ENCODE results near the gene PANX3.

The PANX3 gene

DNA sequence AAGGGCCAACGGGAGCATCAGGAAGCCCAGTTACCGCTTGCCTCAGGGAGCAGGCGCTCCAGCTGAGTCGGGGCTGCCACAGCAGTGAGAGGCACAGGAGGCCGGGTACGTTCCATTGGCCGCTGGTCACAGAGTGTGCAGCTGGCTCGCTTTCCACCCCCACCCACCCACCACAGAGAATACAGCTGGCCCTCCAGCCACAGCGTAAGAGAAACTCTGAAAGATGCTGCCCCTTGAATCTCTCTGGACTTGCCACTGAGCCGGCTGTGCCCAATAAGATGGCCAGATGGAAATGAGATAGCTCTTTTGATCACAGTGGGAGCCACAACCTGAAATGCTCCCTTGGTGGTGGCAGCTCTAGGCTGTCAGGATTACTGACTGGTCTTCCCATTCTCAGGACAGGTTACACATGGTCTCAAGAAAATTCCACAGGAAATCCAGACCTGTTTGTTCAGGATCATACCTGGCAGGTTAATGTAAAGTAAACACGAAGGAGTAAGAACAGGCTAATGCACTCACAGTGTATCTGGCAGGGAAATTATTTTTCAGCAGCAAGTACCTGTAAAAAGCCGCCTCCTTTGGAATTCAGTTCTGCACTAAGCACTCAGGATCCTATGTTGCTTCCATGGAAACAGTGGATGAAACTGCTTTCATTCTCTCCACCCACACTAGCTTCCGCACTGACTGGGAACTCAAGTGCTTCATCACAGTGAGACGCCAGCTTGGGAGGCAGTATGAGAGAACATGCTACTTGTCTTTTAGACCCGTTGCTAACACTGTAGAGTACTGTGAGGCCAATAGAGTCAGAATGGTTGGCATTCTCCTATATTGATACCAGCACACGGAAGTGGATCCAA, 45.8 kb downstream of the PANX3 start:
- peak; percentile 81 for DNase-seq (ENCODE audit: low read depth, low spot score)

DNA sequence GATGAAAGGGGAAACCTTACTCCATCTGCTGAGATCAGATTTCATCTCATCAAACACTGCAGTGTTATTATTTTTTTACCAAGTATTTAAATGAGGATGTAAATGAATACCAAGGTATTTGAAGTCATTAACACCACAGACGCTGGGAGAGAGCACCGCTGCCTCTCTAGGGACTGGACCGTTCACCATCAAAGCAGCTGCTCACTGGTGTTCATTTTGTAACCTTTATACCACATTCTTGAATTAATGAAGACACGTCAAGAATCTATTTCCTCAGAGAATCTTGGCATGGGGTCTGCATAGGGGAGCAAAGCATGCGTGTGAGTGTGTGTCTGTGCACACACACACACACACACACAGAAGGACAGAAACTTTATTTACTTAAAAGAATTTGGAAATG, 46.7 kb downstream of the PANX3 start:
- DNase-seq (ENCODE audit: low read depth, low spot score), result peak; percentile 88

DNA sequence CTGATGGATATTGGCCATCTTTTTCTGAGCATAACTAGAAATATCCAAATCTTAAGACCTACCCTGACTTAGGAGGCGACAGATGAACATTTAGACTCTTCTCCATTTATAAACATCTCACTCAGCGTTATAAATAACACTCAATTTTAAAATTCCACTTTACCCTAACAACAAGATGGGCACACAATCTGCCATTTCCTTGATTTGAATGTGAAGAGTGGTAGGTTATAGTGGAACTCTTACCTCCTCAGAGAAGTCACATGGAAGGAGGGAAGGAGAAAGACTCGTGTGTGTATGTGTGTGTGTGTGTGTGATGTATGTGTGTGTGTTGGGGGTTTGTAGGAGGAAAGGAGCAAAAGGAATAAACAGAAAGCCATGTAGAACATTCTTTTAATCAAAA, 47.3 kb downstream of the PANX3 start:
- no peak for DNase-seq (ENCODE audit: low read depth, low spot score)

DNA sequence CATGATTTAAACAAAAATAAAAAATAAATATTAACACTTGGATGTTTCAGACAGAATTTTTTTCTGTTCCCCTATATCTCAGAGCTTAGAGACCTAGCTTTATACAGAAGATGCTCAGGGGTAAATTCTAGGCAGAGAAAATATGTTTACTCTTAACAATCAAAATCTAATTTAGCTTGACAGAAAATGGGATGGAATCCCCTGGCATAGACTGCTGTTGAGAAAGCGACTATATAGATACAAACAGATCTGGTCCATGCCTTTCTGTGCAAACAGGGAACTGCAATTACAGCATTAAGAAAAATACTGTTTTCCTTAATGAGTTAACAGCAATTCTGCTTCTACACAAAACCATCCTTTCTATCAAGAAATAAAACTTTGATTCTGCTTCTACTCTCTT, 47.8 kb downstream of the PANX3 start:
- DNase-seq (ENCODE audit: low read depth, low spot score), result no peak

DNA sequence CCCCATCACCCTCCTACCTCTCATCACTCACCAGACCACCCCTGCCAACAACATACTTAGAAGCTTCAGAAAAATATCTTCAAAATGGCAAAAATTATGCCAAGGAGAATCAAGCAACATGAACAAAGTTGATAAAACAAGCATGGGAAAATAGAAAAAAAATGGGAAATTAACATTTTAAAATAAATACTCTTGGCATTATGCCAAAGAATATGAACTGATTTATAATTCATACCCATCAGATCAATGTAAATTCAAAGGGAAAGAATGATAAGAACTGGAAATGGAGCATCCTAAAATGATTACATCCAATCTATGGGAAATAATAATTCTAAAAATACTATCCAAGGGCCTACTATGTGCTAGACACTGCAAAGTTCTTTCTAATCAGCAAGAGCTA, 50.3 kb downstream of the PANX3 start:
- DNase-seq (ENCODE audit: low read depth, low spot score), result no peak

DNA sequence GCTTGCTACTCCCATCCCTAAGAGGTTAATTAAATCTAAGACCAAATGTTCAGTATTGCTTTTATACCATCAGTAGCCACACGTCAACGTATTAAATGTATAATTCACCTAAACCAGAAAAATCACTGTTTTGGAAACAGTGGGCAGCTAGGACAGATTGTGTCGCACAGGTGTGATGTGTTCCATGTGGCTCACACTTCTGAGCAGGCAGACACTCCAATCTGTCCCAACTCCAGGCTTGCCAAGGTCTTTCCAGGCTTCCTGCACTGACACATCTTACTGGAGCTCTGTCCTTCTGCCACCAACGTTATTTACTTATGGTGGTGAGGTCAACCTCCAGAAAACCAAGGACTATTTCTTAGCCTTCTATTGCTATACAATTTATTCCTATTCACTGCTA, 50.9 kb downstream of the PANX3 start:
- no peak for DNase-seq (ENCODE audit: low read depth, low spot score)

DNA sequence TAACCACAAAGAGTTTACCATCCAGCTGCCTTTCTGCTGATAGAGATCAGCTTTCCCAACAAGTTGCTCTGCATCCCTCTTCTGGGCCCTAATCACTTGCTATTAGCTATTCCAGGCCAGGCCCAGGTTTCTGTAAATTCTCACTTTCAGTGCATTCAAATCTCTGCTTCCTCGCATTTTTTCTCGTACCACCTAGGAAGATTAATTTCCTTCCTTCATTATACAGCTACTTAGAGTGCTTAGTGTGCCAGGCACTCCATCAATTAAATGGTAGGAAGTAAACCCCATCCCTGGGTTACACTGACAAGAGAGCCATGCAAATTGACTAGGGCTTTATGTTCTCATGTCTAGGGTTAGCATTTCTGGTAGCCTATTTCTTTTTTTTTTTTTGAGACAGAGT, 52.6 kb downstream of the PANX3 start:
- no peak for DNase-seq (ENCODE audit: low read depth, low spot score)

DNA sequence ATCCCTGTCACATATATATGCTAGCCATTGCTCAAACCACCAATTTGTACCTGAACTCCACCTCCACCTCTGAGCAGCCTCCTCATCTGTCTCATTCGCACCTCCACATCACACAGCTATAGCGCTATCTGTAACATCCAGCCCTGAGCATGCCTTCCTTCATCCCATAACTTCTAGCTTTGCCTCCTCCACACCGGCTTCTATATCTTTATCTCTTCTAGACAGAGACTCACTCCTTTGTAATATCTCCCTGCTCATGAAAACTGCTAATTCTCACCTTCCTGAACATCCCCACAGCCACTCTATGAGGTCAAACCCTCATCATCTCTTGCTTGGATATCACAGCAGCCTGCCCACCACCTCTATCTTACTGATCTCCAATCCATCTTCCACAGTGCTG, 56.4 kb downstream of the PANX3 start:
- DNase-seq (ENCODE audit: low read depth, low spot score), result no peak

DNA sequence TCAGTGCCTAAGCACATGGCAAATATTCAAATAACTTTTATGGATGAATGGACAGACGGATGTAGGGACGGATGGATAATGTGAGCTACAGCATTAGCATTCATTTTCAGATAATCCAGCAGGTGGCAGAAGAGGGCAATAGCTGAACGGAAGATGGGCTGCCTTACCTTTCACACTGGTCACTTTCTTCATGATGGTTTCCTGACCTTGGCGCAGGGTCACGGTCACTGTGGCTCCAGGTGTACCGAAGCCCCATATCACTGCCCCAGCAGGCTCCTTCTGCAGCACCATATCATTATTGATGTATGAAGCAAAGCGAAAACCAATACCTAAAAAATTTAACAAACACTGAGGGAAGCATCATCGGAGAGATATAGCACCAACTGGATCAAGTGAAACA, 58.0 kb downstream of the PANX3 start:
- peak; percentile 69 for DNase-seq (ENCODE audit: low read depth, low spot score)

Data from astrocyte of the hippocampus (primary cell).